WTC11 (cell line): ENCODE data around the gene CD82. TPM values are rescaled to one million over a fixed set of nuclear protein-coding genes. Genes with fewer than 3 reads are reported as not detected.
A peak's percentile ranks its signal among the peaks of the same experiment; 100 is the strongest.

Experiments used
- ATAC-seq: fragments of 200-7000 bp; cut with Tn5 transposase; 2 replicates; pipeline ENCODE4 v1.10.0; 2021; ENCODE audit warnings: mild to moderate bottlenecking, moderate library complexity
- CTCF ChIA-PET: fragments of 300-600 bp; sonication (Branson Sonifier 250); formaldehyde crosslinking; loops from one replicate; lab custom pipeline; 2021; ENCODE audit warnings: antibody characterized with exemption; lab: Charles Lee
- POLR2A ChIA-PET: fragments of 350-600 bp; sonication (Branson Sonifier 250); formaldehyde crosslinking; loops from one replicate; lab custom pipeline; 2021; ENCODE audit warnings: antibody characterized with exemption; lab: Charles Lee
- DNase-seq: peaks from one replicate; pipeline ENCODE4 v3.0.0; 2021; ENCODE audit warnings: low spot score
- H3K27ac Mint-ChIP-seq: 2 replicates; pipeline ENCODE4 v1.8.0; 2021; ENCODE audit warnings: mixed read lengths
- H3K27me3 Mint-ChIP-seq: 2 replicates; pipeline ENCODE4 v1.8.0; 2021; ENCODE audit warnings: low read depth, mild to moderate bottlenecking, moderate library complexity, mixed read lengths
- H3K36me3 Mint-ChIP-seq: 2 replicates; pipeline ENCODE4 v1.8.0; 2021; ENCODE audit warnings: mixed read lengths
- H3K4me1 Mint-ChIP-seq: 2 replicates; pipeline ENCODE4 v1.8.0; 2022; ENCODE audit warnings: mixed read lengths
- H3K4me3 Mint-ChIP-seq: 2 replicates; pipeline ENCODE4 v1.8.0; 2021; ENCODE audit warnings: mild to moderate bottlenecking, moderate library complexity, mixed read lengths
- H3K9me3 Mint-ChIP-seq: 2 replicates; pipeline ENCODE4 v1.8.0; 2021; ENCODE audit warnings: mixed read lengths
- AFF4 ChIP-seq: sonication (generic); formaldehyde crosslinking; IDR thresholded peaks from 2 replicates; pipeline ENCODE4 v1.8.1; 2023; ENCODE audit warnings: mild to moderate bottlenecking, missing genetic modification reagents, borderline replicate concordance
- ATF2 ChIP-seq: sonication (generic); formaldehyde crosslinking; IDR thresholded peaks from 2 replicates; pipeline ENCODE4 v1.8.1; 2022; ENCODE audit warnings: low read depth, missing genetic modification reagents, borderline replicate concordance
- ATF3 ChIP-seq: sonication (generic); formaldehyde crosslinking; conservative IDR thresholded peaks from 2 replicates; pipeline ENCODE4 v1.8.1; 2022; ENCODE audit warnings: mild to moderate bottlenecking, missing genetic modification reagents
- CREB1 ChIP-seq: sonication (generic); formaldehyde crosslinking; IDR thresholded peaks from 2 replicates; pipeline ENCODE4 v1.8.0; 2023; ENCODE audit warnings: mild to moderate bottlenecking, missing genetic modification reagents
- FOXP1 ChIP-seq: sonication (generic); formaldehyde crosslinking; IDR thresholded peaks from 2 replicates; pipeline ENCODE4 v1.8.0; 2022; ENCODE audit warnings: missing genetic modification reagents, mild to moderate bottlenecking, moderate library complexity, borderline replicate concordance
- GABPB1 ChIP-seq: sonication (generic); formaldehyde crosslinking; IDR thresholded peaks from 2 replicates; pipeline ENCODE4 v1.8.1; 2023; ENCODE audit warnings: mild to moderate bottlenecking, missing genetic modification reagents
- HMGA2 ChIP-seq: fragments of 250-450 bp; sonication (Bioruptor Pico); IDR thresholded peaks from 2 replicates; pipeline ENCODE4 v1.4.0; 2021; ENCODE audit warnings: mild to moderate bottlenecking, moderate library complexity
- IRF2 ChIP-seq: sonication (generic); formaldehyde crosslinking; IDR thresholded peaks from 2 replicates; pipeline ENCODE4 v1.8.0; 2022; ENCODE audit warnings: low read depth, missing genetic modification reagents, borderline replicate concordance
- TP53 ChIP-seq: sonication (generic); formaldehyde crosslinking; IDR thresholded peaks from 2 replicates; pipeline ENCODE4 v1.8.1; 2023; ENCODE audit warnings: mild to moderate bottlenecking, missing genetic modification reagents
- ZNF281 ChIP-seq: sonication (generic); formaldehyde crosslinking; IDR thresholded peaks from 2 replicates; pipeline ENCODE4 v1.8.0; 2023; ENCODE audit warnings: mild to moderate bottlenecking, missing genetic modification reagents
- ZNF532 ChIP-seq: fragments of 250-450 bp; sonication (Bioruptor Pico); IDR thresholded peaks from 2 replicates; pipeline ENCODE4 v1.9.0; 2021; ENCODE audit warnings: mild to moderate bottlenecking, borderline replicate concordance
- total RNA-seq: library from RNA; stranded (reverse); gene quantifications from 3 replicates; pipeline ENCODE4 v1.2.3, GENCODE V29; 2021

Gene CD82
- total RNA-seq, 1 experiment from 2014 or later: 15.5 TPM

- no peak for TF ChIP-seq ZNF532 (CRISPR knock-in tag)
These were observed 68.2 kb downstream of the CD82 start (continued) for GRCh38 chr11:44633641-44634040.

- Mint-ChIP-seq H3K4me1 (peaks cover 29% of the 10 kb centered on the region), H3K27ac (no peak overlapping the region), H3K4me3 (no peak overlapping the region), H3K27me3 (no peaks in the 10 kb centered on the region; the same call in 1 of the 2 replicates), H3K36me3 (no peaks in the 10 kb centered on the region)
- DNase-seq (peak; percentile 80), ATAC-seq (peak; percentile 79)
- CTCF ChIA-PET: interaction anchor here (0.8 to 4.0 kb wide), 16 partner anchors 13 to 293 kb away, joined by 3 to 19 read pairs (median 6); partner anchors contain the start of gene TSPAN18
- TF ChIP-seq FOXP1 (CRISPR knock-in tag) (no peak), GABPB1 (CRISPR knock-in tag) (no peak), CREB1 (CRISPR knock-in tag) (no peak), IRF2 (CRISPR knock-in tag) (no peak), ATF2 (CRISPR knock-in tag) (peak; percentile 50; the same call in 1 of the 2 replicates), TP53 (CRISPR knock-in tag) (0 out of 2 replicates have a peak, but pooled peaks have one; percentile 32), HMGA2 (no peak), ZNF281 (CRISPR knock-in tag) (peak; percentile 84), AFF4 (no peak), ATF3 (0 out of 2 replicates have a peak, but pooled peaks have one; percentile 32)
- TF ChIP-seq, all 79 proteins: peak for 4
- POLR2A ChIA-PET: interaction anchor here (0.9 kb wide), 1 partner anchor 93 kb away, joined by 4 read pairs; no protein-coding TSS in a partner anchor
- H3K9me3 Mint-ChIP-seq: no peaks in the 10 kb centered on the region
These were observed 69.2 kb downstream of the CD82 start for GRCh38 chr11:44634401-44635281.
